ENCODE results near the gene FRMD4A.
"Not testable (repeated sequence)": the region's sequence is repeated elsewhere in the genome, so short reads cannot be mapped to it uniquely, and the experiment has no call there.

DNA sequence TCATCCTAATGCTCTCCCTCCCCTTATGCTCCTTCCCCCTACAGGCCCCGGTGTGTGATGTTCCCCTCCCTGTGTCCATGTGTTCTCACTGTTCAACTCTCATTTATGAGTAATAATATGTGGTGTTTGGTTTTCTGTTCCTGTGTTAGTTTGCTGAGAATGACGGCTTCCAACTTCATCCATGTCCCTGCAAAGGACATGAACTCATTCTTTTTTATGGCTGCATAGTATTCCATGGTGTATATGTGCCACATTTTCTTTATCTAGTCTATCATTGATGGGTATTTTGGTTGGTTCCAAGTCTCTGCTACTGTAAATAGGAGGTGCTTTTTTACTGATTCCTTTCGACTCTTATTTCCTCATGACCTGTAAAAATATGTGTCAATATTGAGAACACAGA lies 92.1 kb downstream of the FRMD4A start:
- TF ChIP-seq, protein P1, sequence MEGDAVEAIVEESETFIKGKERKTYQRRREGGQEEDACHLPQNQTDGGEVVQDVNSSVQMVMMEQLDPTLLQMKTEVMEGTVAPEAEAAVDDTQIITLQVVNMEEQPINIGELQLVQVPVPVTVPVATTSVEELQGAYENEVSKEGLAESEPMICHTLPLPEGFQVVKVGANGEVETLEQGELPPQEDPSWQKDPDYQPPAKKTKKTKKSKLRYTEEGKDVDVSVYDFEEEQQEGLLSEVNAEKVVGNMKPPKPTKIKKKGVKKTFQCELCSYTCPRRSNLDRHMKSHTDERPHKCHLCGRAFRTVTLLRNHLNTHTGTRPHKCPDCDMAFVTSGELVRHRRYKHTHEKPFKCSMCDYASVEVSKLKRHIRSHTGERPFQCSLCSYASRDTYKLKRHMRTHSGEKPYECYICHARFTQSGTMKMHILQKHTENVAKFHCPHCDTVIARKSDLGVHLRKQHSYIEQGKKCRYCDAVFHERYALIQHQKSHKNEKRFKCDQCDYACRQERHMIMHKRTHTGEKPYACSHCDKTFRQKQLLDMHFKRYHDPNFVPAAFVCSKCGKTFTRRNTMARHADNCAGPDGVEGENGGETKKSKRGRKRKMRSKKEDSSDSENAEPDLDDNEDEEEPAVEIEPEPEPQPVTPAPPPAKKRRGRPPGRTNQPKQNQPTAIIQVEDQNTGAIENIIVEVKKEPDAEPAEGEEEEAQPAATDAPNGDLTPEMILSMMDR (IDR thresholded peaks at IDR 0.05; ENCODE audit: insufficient read depth, low read length, poor library complexity, severe bottlenecking): not testable (repeated sequence)
- TF ChIP-seq EZH2phosphoT487 (conservative IDR thresholded peaks at IDR 0.05; ENCODE audit: low read length): not testable (repeated sequence)

All from SU-DHL-6 (cell line).